ENCODE data around the gene DOCK2.

DNA sequence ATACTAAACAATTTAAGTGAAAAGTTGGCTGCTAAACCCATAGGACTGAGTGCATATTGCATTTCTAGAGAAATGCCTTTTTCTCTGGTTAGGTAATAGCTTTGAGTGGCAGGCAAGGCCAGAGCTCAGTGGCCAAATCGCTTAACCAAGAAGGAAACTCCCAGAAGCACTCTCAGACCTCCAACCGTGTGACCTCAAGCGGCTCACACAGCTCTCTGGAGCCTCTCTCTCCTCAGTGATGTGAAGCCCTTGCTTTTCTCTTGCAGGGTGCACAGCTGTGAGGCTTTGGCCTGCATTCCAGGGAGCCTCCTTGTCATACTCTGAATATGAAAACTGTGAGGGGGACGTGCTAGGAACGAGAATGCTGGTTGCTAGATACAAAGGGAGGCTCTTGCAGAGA is 236.6 kb downstream of the DOCK2 start:
- no peak for TF ChIP-seq POLR2A (IDR thresholded peaks at IDR 0.05)
- TF ChIP-seq, protein P1, sequence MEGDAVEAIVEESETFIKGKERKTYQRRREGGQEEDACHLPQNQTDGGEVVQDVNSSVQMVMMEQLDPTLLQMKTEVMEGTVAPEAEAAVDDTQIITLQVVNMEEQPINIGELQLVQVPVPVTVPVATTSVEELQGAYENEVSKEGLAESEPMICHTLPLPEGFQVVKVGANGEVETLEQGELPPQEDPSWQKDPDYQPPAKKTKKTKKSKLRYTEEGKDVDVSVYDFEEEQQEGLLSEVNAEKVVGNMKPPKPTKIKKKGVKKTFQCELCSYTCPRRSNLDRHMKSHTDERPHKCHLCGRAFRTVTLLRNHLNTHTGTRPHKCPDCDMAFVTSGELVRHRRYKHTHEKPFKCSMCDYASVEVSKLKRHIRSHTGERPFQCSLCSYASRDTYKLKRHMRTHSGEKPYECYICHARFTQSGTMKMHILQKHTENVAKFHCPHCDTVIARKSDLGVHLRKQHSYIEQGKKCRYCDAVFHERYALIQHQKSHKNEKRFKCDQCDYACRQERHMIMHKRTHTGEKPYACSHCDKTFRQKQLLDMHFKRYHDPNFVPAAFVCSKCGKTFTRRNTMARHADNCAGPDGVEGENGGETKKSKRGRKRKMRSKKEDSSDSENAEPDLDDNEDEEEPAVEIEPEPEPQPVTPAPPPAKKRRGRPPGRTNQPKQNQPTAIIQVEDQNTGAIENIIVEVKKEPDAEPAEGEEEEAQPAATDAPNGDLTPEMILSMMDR (IDR thresholded peaks at IDR 0.05), result no peak

All from adrenal gland (tissue), 5 donors.